Activated CD8-positive, alpha-beta T cell treated with anti-CD3 and anti-CD28 coated beads, Interleukin-2, amount 10 ng/mL, durations not matched to agents 7 days and 5 days (primary cell): ENCODE measurements around the gene NFKB1. TPM values are rescaled to one million over a fixed set of nuclear protein-coding genes. Genes with fewer than 3 reads are reported as not detected.

Experiments
- ATAC-seq: fragments of 150-1000 bp; cut with Tn5 transposase; one replicate; pipeline ENCODE4 v1.10.0; 2021; ENCODE audit warnings: moderate library complexity
- CTCF ChIA-PET: fragments of 350-600 bp; sonication (Branson Sonifier 250); formaldehyde crosslinking; loops from one replicate; lab custom pipeline; 2021; ENCODE audit warnings: antibody characterized with exemption; lab: Charles Lee
- POLR2A ChIA-PET: fragments of 350-600 bp; sonication (Branson Sonifier 250); formaldehyde crosslinking; loops from one replicate; lab custom pipeline; 2021; ENCODE audit warnings: antibody characterized with exemption; lab: Charles Lee
- DNase-seq: peaks from one replicate; pipeline ENCODE4 v3.0.0-alpha.2; 2020
- H3K27ac Mint-ChIP-seq: one replicate; pipeline ENCODE4 v1.8.0; 2021; ENCODE audit warnings: mild to moderate bottlenecking, mixed read lengths
- H3K27me3 Mint-ChIP-seq: one replicate; pipeline ENCODE4 v1.8.0; 2021; ENCODE audit warnings: low read depth, mixed read lengths
- H3K36me3 Mint-ChIP-seq: one replicate; pipeline ENCODE4 v1.8.0; 2021; ENCODE audit warnings: low read depth, mixed read lengths
- H3K4me1 Mint-ChIP-seq: one replicate; pipeline ENCODE4 v1.8.0; 2021; ENCODE audit warnings: low read depth, mixed read lengths
- H3K4me3 Mint-ChIP-seq: one replicate; pipeline ENCODE4 v1.8.0; 2021; ENCODE audit warnings: mild to moderate bottlenecking, mixed read lengths
- H3K9me3 Mint-ChIP-seq: one replicate; pipeline ENCODE4 v1.8.0; 2022; ENCODE audit warnings: mixed read lengths; ENCODE audit not compliant: insufficient read depth
- total RNA-seq, 2 experiments: library from RNA; stranded (reverse); gene quantifications; one replicate each; pipeline ENCODE4 v1.2.3, GENCODE V29; 2021

NFKB1 gene
- total RNA-seq, 2 experiments from 2014 or later = 150 to 162 TPM

DNA sequence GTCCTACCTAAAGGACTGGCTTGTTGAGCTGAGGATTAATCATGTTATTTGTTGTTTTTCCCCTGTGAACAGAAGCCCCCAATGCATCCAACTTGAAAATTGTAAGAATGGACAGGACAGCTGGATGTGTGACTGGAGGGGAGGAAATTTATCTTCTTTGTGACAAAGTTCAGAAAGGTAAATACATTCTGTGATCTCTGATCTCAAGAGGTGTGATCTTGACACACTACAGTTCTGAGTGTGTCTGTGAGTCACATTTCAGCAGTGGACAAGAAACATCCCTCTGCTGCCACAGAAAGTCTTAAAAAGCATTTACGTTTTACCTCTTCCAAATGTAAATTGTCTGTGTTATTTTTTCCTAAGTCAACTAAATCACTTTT lies 79.3 kb downstream of the NFKB1 start:
- Mint-ChIP-seq H3K36me3 (peaks cover 82% of the 10 kb centered on the region), H3K27me3 (no peaks in the 10 kb centered on the region), H3K4me3 (no peak overlapping the region), H3K27ac (peak overlapping the region; percentile 10), H3K9me3 (no peaks in the 10 kb centered on the region), H3K4me1 (peaks cover 78% of the 10 kb centered on the region)
- no peak for DNase-seq
- POLR2A ChIA-PET = interaction anchor here (0.8 to 1.4 kb wide), 3 partner anchors 12 to 39 kb away, joined by 3 to 5 read pairs (median 3); no protein-coding TSS in a partner anchor
- CTCF ChIA-PET = interaction anchor here (0.8 to 3.3 kb wide), 11 partner anchors 9 to 150 kb away, joined by 3 to 23 read pairs (median 4); no protein-coding TSS in a partner anchor
- peak; percentile 63 for ATAC-seq

DNA sequence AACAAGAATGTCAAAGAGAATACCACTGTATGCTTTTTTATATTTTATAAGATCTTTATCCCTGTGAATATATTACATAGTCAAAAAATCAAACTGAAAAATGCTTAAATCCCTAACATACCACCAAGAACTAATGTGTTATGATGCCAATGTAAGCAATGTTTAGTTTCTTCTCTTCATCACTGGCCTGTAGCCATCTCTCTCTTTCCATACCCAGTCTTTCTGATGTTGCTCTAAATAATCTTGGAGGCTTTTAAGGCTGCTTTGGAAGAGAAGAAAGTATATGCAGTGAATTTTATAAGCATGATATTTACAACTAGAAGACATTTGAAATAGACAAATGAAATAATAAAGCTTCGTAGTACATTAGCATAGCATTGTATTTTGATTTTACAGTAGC lies 82.9 kb downstream of the NFKB1 start:
- CTCF ChIA-PET = interaction anchor here (1.4 to 3.2 kb wide), 6 partner anchors 7 to 29 kb away, joined by 3 to 9 read pairs (median 4); no protein-coding TSS in a partner anchor
- Mint-ChIP-seq H3K27me3 (no peaks in the 10 kb centered on the region), H3K36me3 (peaks cover 83% of the 10 kb centered on the region), H3K27ac (no peak overlapping the region), H3K4me1 (peaks cover 86% of the 10 kb centered on the region), H3K9me3 (no peaks in the 10 kb centered on the region), H3K4me3 (no peak overlapping the region)
- POLR2A ChIA-PET = interaction anchor here (0.6 to 3.1 kb wide), 2 partner anchors 8 to 15 kb away, joined by 3 to 23 read pairs; no protein-coding TSS in a partner anchor
- DNase-seq = no peak
- no peak for ATAC-seq

DNA sequence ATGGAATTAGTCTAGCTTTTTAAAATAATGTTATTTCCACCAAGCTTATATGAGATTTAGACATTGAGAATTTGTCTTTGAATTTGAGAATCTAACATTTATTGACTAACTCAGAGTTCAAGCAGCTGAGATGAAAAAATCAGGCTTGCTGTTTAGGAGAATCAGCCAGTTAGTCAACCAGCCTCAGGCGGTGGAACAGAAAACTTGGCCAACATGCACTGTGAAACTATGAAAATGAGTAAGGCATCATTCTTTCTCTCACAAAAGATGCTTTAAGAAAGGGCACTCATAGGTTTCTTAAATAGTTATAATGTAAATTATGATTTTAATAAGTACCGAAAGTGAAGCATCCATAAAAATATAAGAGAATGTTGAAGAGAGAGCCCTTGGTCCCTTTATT lies 84.2 kb downstream of the NFKB1 start:
- H3K27ac Mint-ChIP-seq = peak overlapping the region; percentile 88
- DNase-seq (no peak), ATAC-seq (no peak)
- H3K27me3 Mint-ChIP-seq = no peaks in the 10 kb centered on the region
- H3K4me1 Mint-ChIP-seq = peaks cover 87% of the 10 kb centered on the region
- H3K36me3 Mint-ChIP-seq = peaks cover 84% of the 10 kb centered on the region
- H3K9me3 Mint-ChIP-seq = peaks cover 2% of the 10 kb centered on the region
- POLR2A ChIA-PET = interaction anchor here (0.6 to 3.1 kb wide), 6 partner anchors 13 to 161 kb away, joined by 3 to 23 read pairs (median 3); no protein-coding TSS in a partner anchor
- H3K4me3 Mint-ChIP-seq = no peak overlapping the region
- CTCF ChIA-PET = interaction anchor here (0.9 to 3.2 kb wide), 10 partner anchors 9 to 41 kb away, joined by 3 to 9 read pairs (median 4); no protein-coding TSS in a partner anchor

DNA sequence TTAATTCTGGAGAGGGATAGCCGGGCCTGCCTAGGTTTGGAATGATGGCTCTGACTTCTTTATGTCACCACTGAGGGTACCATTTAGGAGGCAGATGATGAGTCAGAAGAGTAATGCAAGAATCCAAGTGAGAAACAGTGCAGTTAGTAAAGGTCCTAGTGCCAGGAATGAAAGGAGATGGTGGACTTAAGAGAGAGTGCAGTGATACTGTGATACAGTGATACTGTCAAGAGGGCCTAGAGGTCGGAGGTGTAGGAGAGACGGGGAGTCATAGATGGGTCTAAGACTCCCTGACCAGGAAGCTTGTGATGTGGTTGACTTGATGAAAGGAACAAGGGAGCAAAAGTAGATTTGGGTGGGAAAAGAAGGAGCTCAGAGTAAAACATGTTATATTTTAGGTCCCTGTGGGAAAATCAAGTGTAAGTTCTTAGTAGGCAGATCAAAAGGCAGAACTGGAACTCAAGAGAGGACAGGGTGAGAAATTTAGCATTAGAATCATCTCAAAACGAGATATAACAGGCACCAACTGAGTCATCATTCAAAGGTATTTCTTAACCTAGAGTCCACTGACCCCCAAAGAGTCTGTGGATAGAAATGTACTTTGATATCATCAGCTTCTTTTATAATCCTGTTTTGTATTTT lies 85.0 kb downstream of the NFKB1 start:
- peaks cover 89% of the 10 kb centered on the region for H3K36me3 Mint-ChIP-seq
- CTCF ChIA-PET = interaction anchor here (0.7 to 3.2 kb wide), 9 partner anchors 10 to 44 kb away, joined by 3 to 10 read pairs (median 3); no protein-coding TSS in a partner anchor
- H3K27me3 Mint-ChIP-seq = no peaks in the 10 kb centered on the region
- ATAC-seq = peak; percentile 52
- peak overlapping the region; percentile 88 for H3K27ac Mint-ChIP-seq
- H3K4me1 Mint-ChIP-seq = peaks cover 91% of the 10 kb centered on the region
- DNase-seq = no peak
- peak overlapping the region; percentile 33 for H3K4me3 Mint-ChIP-seq
- POLR2A ChIA-PET = interaction anchor here (0.6 to 3.1 kb wide), 10 partner anchors 12 to 85 kb away, joined by 3 to 23 read pairs (median 3); partner anchors contain the start of gene NFKB1
- H3K9me3 Mint-ChIP-seq = peaks cover 10% of the 10 kb centered on the region

DNA sequence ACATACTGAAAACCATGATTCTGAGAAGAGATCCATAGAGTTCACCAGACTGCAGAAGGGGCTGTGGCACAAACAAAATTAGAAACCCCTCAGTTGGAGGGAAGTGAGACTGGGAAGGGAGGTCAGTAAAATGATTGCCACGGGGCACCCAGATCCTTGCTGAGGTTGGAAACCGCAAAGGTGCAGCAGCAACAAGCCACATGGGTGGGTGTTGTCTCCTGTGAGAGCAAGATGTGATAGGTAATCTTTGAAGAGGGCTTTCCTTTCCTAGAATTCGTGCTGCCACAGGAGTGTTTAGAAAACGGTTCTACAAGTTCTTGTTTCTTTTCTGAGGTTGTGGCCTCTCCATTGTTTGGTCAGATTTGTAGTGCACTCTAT lies 85.5 kb downstream of the NFKB1 start:
- Mint-ChIP-seq H3K4me3 (peak overlapping the region; percentile 64), H3K27ac (peak overlapping the region; percentile 88)

DNA sequence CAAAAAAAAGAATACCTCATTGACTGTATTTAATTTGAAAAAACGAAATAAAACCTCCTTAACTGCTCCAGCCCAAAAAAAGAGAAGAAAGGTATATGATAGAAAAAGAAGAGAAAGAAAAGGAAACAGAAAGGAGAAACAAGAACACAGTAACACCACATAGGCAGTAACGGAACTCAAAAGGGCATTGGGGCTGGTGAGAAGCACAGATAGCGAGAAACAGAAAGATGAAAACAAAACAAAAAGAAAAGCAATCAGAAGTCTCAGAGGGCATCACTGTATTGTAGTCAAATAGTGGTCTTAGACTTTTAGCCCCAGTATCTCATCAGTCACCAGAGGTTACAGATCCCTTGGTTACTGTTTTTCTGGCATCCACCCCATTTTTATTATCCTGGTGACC lies 88.6 kb downstream of the NFKB1 start:
- ATAC-seq = peak; percentile 38
- Mint-ChIP-seq H3K4me3 (peak overlapping the region; percentile 58), H3K36me3 (peaks cover 90% of the 10 kb centered on the region), H3K27ac (peak overlapping the region; percentile 79), H3K27me3 (no peaks in the 10 kb centered on the region), H3K9me3 (peaks cover 16% of the 10 kb centered on the region), H3K4me1 (peaks cover 98% of the 10 kb centered on the region)
- DNase-seq = no peak
- CTCF ChIA-PET = interaction anchor here (1.5 to 3.3 kb wide), 3 partner anchors 8 to 20 kb away, joined by 4 to 16 read pairs (median 5); no protein-coding TSS in a partner anchor
- POLR2A ChIA-PET = interaction anchor here (1.8 kb wide), 1 partner anchor 88 kb away, joined by 4 read pairs; the partner anchor contains the start of gene NFKB1

More for the DNA sequence above, 85.5 kb downstream of the NFKB1 start:
- POLR2A ChIA-PET = interaction anchor here (0.7 to 3.1 kb wide), 7 partner anchors 12 to 86 kb away, joined by 3 to 23 read pairs (median 3); partner anchors contain the start of gene NFKB1
- ATAC-seq = peak; percentile 84
- Mint-ChIP-seq H3K9me3 (peaks cover 13% of the 10 kb centered on the region), H3K27me3 (no peaks in the 10 kb centered on the region), H3K36me3 (peaks cover 92% of the 10 kb centered on the region), H3K4me1 (peaks cover 92% of the 10 kb centered on the region)
- DNase-seq = peak; percentile 86
- CTCF ChIA-PET = interaction anchor here (0.7 to 3.2 kb wide), 7 partner anchors 10 to 44 kb away, joined by 3 to 10 read pairs (median 4); no protein-coding TSS in a partner anchor

DNA sequence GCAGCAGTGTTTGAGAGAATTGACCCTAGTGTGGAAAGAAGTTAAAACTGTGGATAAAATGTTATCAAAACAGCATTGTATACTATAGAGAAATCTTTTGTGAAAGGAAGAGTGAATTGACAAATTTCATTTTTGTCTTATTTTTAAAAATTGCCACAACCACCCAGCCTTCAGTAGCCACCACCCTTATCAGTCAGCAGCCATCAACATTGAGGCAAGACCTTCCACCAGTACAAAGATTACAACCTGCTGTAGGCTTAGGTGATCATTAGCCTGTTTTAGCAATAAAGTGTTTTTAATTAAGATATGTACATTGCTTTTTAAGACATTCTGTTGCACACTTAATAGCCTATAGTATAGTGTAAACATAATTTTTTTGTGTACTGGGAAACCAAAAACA lies 91.1 kb downstream of the NFKB1 start:
- ChIA-PET CTCF (interaction anchor here (1.4 kb wide), 3 partner anchors 13 to 21 kb away, joined by 3 to 5 read pairs (median 4); no protein-coding TSS in a partner anchor), POLR2A (interaction anchor here (1.4 kb wide), 2 partner anchors 91 to 247 kb away, joined by 3 to 4 read pairs; partner anchors contain the start of genes NFKB1 and SLC39A8)
- ATAC-seq = no peak
- Mint-ChIP-seq H3K36me3 (peaks cover 94% of the 10 kb centered on the region), H3K9me3 (peaks cover 16% of the 10 kb centered on the region), H3K27me3 (no peaks in the 10 kb centered on the region), H3K4me3 (peak overlapping the region; percentile 9), H3K4me1 (peaks cover 96% of the 10 kb centered on the region), H3K27ac (peak overlapping the region; percentile 74)
- no peak for DNase-seq

DNA sequence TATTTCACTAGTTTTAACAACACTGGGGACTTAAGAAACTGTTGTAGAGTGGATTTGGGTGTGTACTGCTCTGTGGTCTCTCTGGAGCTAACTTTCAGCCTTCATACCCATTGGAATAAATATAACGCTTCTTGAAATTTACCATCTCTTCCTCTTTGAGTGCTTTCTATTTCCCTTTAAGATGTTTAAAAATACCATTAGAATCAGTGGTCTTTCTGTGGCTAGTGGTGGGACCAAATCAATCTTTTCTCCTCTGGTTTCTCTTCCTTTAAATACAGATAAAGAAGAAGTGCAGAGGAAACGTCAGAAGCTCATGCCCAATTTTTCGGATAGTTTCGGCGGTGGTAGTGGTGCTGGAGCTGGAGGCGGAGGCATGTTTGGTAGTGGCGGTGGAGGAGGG lies 92.0 kb downstream of the NFKB1 start:
- ChIA-PET CTCF (interaction anchor here (0.9 to 1.5 kb wide), 5 partner anchors 14 to 145 kb away, joined by 3 to 5 read pairs (median 3); no protein-coding TSS in a partner anchor), POLR2A (interaction anchor here (1.0 to 1.4 kb wide), 2 partner anchors 92 to 248 kb away, joined by 3 to 4 read pairs; partner anchors contain the start of genes NFKB1 and SLC39A8)
- Mint-ChIP-seq H3K4me3 (peak overlapping the region; percentile 9), H3K36me3 (peaks cover 94% of the 10 kb centered on the region), H3K27ac (peak overlapping the region; percentile 74), H3K9me3 (peaks cover 16% of the 10 kb centered on the region), H3K27me3 (no peaks in the 10 kb centered on the region), H3K4me1 (peaks cover 96% of the 10 kb centered on the region)
- ATAC-seq (no peak), DNase-seq (no peak)

DNA sequence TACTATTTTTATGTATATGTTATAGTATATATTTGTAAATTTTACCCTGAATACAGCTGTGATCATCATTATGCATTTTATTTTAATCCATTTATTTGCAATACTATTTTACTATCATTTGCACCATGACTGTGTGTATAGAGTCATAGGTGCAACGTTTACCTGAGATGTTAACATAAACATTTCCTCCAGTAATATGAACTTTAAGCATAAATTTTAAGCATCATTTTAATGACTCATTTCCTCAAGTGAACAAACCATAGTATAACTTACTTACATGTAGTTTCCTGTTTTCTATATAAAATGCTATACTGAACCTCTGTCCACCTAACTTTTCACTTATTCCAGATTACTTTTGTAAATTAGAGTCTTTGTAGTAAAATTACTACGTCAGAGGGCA lies 92.8 kb downstream of the NFKB1 start:
- CTCF ChIA-PET = interaction anchor here (0.9 to 1.5 kb wide), 3 partner anchors 26 to 146 kb away, joined by 3 to 5 read pairs (median 3); no protein-coding TSS in a partner anchor
- peaks cover 92% of the 10 kb centered on the region for H3K36me3 Mint-ChIP-seq
- peaks cover 95% of the 10 kb centered on the region for H3K4me1 Mint-ChIP-seq
- POLR2A ChIA-PET = interaction anchor here (1.0 kb wide), 1 partner anchor 93 kb away, joined by 3 read pairs; the partner anchor contains the start of gene NFKB1
- H3K4me3 Mint-ChIP-seq = peak overlapping the region; percentile 16
- ATAC-seq = no peak
- DNase-seq = no peak
- H3K9me3 Mint-ChIP-seq = peaks cover 16% of the 10 kb centered on the region
- peak overlapping the region; percentile 69 for H3K27ac Mint-ChIP-seq
- no peaks in the 10 kb centered on the region for H3K27me3 Mint-ChIP-seq

DNA sequence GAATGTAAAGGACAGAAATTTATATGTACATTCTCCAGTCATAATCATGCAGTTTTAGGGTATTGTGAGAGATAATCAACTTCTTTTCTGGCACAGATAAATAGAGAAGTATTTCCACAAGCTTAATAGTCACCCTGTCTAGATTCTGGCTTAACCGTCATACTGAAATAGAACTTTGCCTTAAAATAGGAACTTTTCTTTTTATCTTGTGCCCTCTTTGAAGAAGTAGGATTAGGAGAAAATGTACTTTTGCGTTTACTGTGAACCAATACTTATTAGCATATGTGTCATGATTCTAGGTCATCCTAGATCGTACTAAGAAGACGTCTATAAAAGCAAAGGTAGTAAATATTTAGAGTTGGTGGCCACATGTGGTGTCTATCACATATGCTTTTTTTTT lies 95.4 kb downstream of the NFKB1 start:
- Mint-ChIP-seq H3K4me1 (peaks cover 93% of the 10 kb centered on the region), H3K27me3 (no peaks in the 10 kb centered on the region), H3K36me3 (peaks cover 90% of the 10 kb centered on the region), H3K4me3 (no peak overlapping the region), H3K27ac (peak overlapping the region; percentile 66), H3K9me3 (peaks cover 4% of the 10 kb centered on the region)
- POLR2A ChIA-PET = interaction anchor here (1.3 kb wide), 1 partner anchor 16 kb away, joined by 4 read pairs; no protein-coding TSS in a partner anchor
- CTCF ChIA-PET = interaction anchor here (1.0 to 4.6 kb wide), 4 partner anchors 7 to 16 kb away, joined by 3 to 39 read pairs (median 8); no protein-coding TSS in a partner anchor
- no peak for ATAC-seq
- no peak for DNase-seq
